ENCODE measurements around the gene MPRIP. TPM values are rescaled to one million over a fixed set of nuclear protein-coding genes. Genes with fewer than 3 reads are reported as not detected.

Gene MPRIP
- total RNA-seq, 2 donors from 2014 or later, result 235 to 252 TPM

DNA sequence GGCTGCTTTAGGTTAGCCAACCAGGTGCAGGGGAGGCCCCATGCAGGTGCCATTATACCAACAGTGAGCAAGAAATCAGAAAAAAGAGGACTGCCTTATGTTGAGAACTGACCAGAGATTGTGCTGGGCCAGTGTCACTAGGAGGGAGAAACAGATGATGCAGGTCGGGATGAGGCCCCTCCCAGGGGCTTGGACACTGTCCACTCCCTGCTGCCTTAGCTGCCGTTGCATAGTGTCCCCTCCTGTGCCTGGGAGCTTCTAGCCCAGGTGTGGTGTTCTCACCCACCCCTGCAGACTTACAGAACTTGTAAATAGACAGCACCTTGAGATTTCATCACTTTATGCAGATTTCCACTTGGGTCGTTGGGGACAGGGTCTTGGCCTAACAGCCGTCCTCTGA lies 127.1 kb downstream of the MPRIP start:
- DNase-seq (ENCODE audit: low spot score) (no peak), ATAC-seq (ENCODE audit: insufficient number of reproducible peaks, low FRiP score, low read depth) (no peak)
- no peaks in the 10 kb centered on the region for H3K4me1 ChIP-seq (ENCODE audit: control insufficient read depth in 1 of 2, low read depth in 2 of 2)
- H3K4me3 ChIP-seq, result no peak overlapping the region
- no peaks in the 10 kb centered on the region for H3K27me3 ChIP-seq (replicated peaks; ENCODE audit: insufficient read depth)
- H3K9me3 ChIP-seq, result no peaks in the 10 kb centered on the region
- no peak overlapping the region for H3K27ac ChIP-seq
- TF ChIP-seq, protein P1, sequence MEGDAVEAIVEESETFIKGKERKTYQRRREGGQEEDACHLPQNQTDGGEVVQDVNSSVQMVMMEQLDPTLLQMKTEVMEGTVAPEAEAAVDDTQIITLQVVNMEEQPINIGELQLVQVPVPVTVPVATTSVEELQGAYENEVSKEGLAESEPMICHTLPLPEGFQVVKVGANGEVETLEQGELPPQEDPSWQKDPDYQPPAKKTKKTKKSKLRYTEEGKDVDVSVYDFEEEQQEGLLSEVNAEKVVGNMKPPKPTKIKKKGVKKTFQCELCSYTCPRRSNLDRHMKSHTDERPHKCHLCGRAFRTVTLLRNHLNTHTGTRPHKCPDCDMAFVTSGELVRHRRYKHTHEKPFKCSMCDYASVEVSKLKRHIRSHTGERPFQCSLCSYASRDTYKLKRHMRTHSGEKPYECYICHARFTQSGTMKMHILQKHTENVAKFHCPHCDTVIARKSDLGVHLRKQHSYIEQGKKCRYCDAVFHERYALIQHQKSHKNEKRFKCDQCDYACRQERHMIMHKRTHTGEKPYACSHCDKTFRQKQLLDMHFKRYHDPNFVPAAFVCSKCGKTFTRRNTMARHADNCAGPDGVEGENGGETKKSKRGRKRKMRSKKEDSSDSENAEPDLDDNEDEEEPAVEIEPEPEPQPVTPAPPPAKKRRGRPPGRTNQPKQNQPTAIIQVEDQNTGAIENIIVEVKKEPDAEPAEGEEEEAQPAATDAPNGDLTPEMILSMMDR (IDR thresholded peaks at IDR 0.05), result no peak
- peaks cover 80% of the 10 kb centered on the region for H3K36me3 ChIP-seq

DNA sequence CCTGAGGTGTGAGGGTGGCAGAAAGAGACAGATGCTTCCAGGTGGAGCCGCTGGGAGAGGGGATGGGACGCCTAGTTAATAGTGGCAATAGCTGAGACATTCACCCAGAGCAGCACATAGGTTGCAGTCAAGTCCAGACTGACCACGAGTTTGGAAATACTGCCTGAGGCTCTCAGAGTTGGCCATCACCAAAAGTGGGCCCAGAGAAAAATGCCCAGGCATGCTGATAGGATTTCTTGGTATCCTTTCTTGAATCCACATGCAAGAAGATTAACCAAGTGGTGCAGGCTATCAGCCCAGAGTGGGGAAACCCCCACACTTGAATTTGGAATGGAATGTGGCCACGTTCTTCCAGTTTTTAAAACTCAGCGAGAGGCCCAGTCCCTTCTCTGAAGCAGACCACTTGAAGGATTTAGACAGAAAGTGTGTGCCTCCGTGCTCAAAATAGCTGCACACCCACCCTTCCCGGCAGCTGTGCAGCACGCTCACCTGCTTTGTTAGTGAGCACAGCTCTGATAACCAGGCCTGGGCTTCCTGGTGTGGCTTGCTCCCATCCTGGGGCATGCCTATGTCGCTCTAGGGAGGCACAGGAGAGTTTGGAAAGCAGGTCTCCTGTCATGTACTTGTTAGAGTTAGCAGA lies 128.2 kb downstream of the MPRIP start:
- DNase-seq (ENCODE audit: low spot score) (no peak), ATAC-seq (ENCODE audit: insufficient number of reproducible peaks, low FRiP score, low read depth) (no peak)
- no peaks in the 10 kb centered on the region for H3K27me3 ChIP-seq (replicated peaks; ENCODE audit: insufficient read depth)
- H3K4me1 ChIP-seq (ENCODE audit: control insufficient read depth in 1 of 2, low read depth in 2 of 2), result no peaks in the 10 kb centered on the region
- TF ChIP-seq, protein P1 (IDR thresholded peaks at IDR 0.05), result no peak
- no peak overlapping the region for H3K4me3 ChIP-seq
- peaks cover 80% of the 10 kb centered on the region for H3K36me3 ChIP-seq
- peak overlapping the region in 1 of 2 donors; percentile 15 for H3K27ac ChIP-seq
- H3K9me3 ChIP-seq, result no peaks in the 10 kb centered on the region

DNA sequence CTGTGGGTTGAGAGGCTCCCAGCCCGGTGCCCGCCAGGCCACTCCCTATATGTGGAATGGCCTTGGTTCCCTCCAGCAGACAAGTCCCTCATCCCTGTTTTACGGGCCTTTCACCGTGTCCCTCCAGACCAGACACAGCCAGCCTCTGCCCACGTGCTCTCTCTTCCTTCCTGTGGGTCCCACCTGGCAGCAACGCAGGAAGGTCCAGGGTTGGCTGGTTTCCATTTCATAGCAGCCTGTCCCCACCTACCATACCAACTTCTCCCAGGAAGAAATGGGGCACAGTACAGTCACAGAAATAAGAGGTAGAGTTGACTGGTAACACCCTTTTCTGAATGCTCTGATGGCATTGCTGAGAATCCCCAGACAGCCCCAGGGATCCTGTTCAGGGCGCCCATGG lies 128.9 kb downstream of the MPRIP start:
- H3K36me3 ChIP-seq, result peaks cover 79% of the 10 kb centered on the region
- ATAC-seq (ENCODE audit: insufficient number of reproducible peaks, low FRiP score, low read depth), result no peak
- no peak for DNase-seq (ENCODE audit: low spot score)
- H3K9me3 ChIP-seq, result no peaks in the 10 kb centered on the region
- no peaks in the 10 kb centered on the region for H3K27me3 ChIP-seq (replicated peaks; ENCODE audit: insufficient read depth)
- TF ChIP-seq, protein P1 (IDR thresholded peaks at IDR 0.05), result no peak
- no peak overlapping the region for H3K27ac ChIP-seq
- no peak overlapping the region for H3K4me3 ChIP-seq
- no peaks in the 10 kb centered on the region for H3K4me1 ChIP-seq (ENCODE audit: control insufficient read depth in 1 of 2, low read depth in 2 of 2)

DNA sequence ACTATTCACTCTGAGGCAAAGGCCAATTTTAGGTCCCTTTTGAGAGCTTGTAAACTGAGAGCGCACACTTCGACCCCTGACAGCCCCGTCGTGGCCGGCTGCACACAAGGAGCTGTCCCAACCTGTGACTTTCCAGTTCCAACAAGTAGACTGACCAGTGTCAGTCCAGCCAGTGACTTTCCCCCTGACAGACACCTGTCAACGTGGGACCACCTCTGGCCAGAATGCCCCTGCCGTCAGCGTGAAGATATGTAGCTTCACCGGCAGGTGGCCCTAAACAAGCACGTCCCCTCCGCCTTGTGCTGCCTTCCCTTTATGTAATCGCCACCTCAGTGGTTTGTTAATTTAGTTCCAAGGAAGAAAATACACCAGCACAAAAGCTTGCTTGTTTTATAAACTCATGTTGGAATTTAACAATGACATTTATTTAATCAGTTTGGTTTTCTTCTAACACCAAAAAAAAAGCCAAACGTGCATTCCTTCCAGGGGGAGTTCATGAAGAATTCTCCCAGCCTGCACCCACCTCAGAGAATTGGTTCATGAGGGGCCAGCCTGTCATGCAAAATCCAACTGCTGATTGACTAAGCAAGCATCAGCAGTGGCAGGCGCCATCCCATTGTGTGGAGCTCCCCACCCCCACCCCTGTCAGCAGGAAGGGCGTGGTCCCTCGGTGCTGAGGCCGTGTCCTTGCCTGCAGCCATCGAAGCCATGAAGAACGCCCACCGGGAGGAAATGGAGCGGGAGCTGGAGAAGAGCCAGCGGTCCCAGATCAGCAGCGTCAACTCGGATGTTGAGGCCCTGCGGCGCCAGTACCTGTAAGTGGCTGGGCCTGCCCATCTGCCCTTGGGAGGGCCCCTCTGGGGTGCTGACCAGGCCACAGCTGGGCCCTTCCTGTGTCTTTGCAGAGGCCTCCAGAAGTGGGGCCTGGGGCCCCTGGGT lies 130.0 kb downstream of the MPRIP start:
- TF ChIP-seq, protein P1 (IDR thresholded peaks at IDR 0.05), result no peak
- no peak for DNase-seq (ENCODE audit: low spot score)
- no peaks in the 10 kb centered on the region for H3K4me1 ChIP-seq (ENCODE audit: control insufficient read depth in 1 of 2, low read depth in 2 of 2)
- peaks cover 78% of the 10 kb centered on the region for H3K36me3 ChIP-seq
- H3K27me3 ChIP-seq (replicated peaks; ENCODE audit: insufficient read depth), result no peaks in the 10 kb centered on the region
- H3K9me3 ChIP-seq, result no peaks in the 10 kb centered on the region
- no peak overlapping the region for H3K4me3 ChIP-seq
- no peak for ATAC-seq (ENCODE audit: insufficient number of reproducible peaks, low FRiP score, low read depth)
- H3K27ac ChIP-seq, result no peak overlapping the region

DNA sequence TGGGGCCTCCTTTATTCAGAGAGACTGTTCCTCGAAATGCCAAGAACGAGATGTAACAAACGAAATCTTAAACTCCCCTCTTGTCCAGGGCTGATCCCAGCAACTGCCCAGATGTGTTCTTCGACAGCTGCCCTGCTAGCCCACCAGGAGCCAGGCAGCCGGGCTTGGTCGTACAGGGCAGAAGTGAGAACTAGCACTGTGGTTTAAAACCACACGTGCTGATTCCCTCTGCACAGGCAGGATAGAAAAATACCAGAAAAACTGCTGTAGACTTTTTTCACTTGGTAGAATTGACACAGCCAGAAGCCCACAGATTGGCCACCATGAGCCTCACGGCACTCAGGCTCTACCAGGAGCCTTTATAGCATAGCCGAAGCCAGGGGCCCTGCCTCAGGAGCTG lies 130.7 kb downstream of the MPRIP start:
- Histone ChIP-seq H3K4me3 (no peak overlapping the region), H3K4me1 (ENCODE audit: control insufficient read depth in 1 of 2, low read depth in 2 of 2) (no peaks in the 10 kb centered on the region), H3K36me3 (peaks cover 77% of the 10 kb centered on the region), H3K27ac (no peak overlapping the region), H3K27me3 (replicated peaks; ENCODE audit: insufficient read depth) (no peaks in the 10 kb centered on the region), H3K9me3 (no peaks in the 10 kb centered on the region)
- DNase-seq (ENCODE audit: low spot score), result no peak
- TF ChIP-seq, protein P1 (IDR thresholded peaks at IDR 0.05), result no peak
- ATAC-seq (ENCODE audit: insufficient number of reproducible peaks, low FRiP score, low read depth), result no peak
